ENCODE data around the gene COL18A1. TPM values are rescaled to one million over a fixed set of nuclear protein-coding genes. Genes with fewer than 3 reads are reported as not detected.

Gene COL18A1
- total and polyA plus RNA-seq, 2 donors (not counting 1 experiment from before 2014, with no cell fraction given): 15.6 to 24.7 TPM

GRCh38 chr21:45555251-45555556 is 150.2 kb downstream of the COL18A1 start:
- Mint-ChIP-seq H3K4me1 (peaks cover 32% of the 10 kb centered on the region), H3K9me3 (ENCODE audit: insufficient read depth) (no peaks in the 10 kb centered on the region), H3K27me3 (no peaks in the 10 kb centered on the region), H3K4me3 (no peak overlapping the region), H3K27ac (no peak overlapping the region)
- ChIA-PET CTCF (interaction anchor here (1.9 kb wide), 1 partner anchor 41 kb away, joined by 33 read pairs; no protein-coding TSS in a partner anchor), POLR2A (no interaction called here)
- Histone ChIP-seq H3K36me3 (replicated peaks in 1 of 2; ENCODE audit: control extremely low read depth in 1 of 2, control insufficient read depth in 1 of 2, extremely low read depth in 1 of 2, insufficient read depth in 2 of 2, low read length in 1 of 2) (no peaks in the 10 kb centered on the region), H4K20me1 (ENCODE audit: control insufficient read depth, insufficient read depth, low read length, poor library complexity, severe bottlenecking) (no peaks in the 10 kb centered on the region), H3K4me3 (ENCODE audit: control extremely low read depth in 1 of 5, extremely low read depth in 1 of 5, insufficient read depth in 1 of 5, low read depth in 2 of 5, low read length in 4 of 5) (peak overlapping the region in 4 of 5 experiments; percentile 36 to 65 (median 52)), H3K9ac (ENCODE audit: low read length) (peak overlapping the region; percentile 66), H3K79me2 (ENCODE audit: control insufficient read depth, insufficient read depth, low read length) (no peaks in the 10 kb centered on the region), H3K27ac (ENCODE audit: low read length in 2 of 2) (no peak overlapping the region), H2AFZ (ENCODE audit: insufficient read depth, low read depth, low read length, poor library complexity, severe bottlenecking) (peak overlapping the region; percentile 74), H3K27me3 (replicated peaks in 1 of 4; ENCODE audit: control extremely low read depth in 1 of 4, control insufficient read depth in 3 of 4, insufficient read depth in 4 of 4, low read length in 3 of 4) (no peaks in the 10 kb centered on the region), H3K9me3 (ENCODE audit: control extremely low read depth in 1 of 3, control insufficient read depth in 2 of 3, insufficient read depth in 1 of 3, low read length in 2 of 3) (no peaks in the 10 kb centered on the region), H3K4me1 (ENCODE audit: control insufficient read depth in 2 of 2, insufficient read depth in 2 of 2, low read length in 2 of 2) (peaks cover 28 to 46% of the 10 kb centered on the region in 2 donors), H3K4me2 (replicated peaks; ENCODE audit: low read depth, low read length, poor library complexity, severe bottlenecking) (peak overlapping the region; percentile 80)
- ATAC-seq (ENCODE audit: low read depth): no peak
- TF ChIP-seq EZH2 (IDR thresholded peaks at IDR 0.05; ENCODE audit: borderline replicate concordance, insufficient read depth, low read depth, low read length, poor library complexity, severe bottlenecking) (no peak), CTCF (IDR thresholded peaks at IDR 0.05) (no peak)
- WGBS (ENCODE audit: insufficient coverage): 0% methylated on average over 11 of the region's 34 CpGs
- DNase-seq: no peak
- intact Hi-C loops (cut with micrococcal nuclease): loop anchor here (1.0 kb wide), 2 partner anchors 13 to 36 kb away; partner anchors contain the start of gene SLC19A1

GRCh38 chr21:45555557-45556301 is 150.8 kb downstream of the COL18A1 start:
- CTCF ChIA-PET: interaction anchor here (0.6 to 1.9 kb wide), 12 partner anchors 9 to 366 kb away, joined by 3 to 33 read pairs (median 3); no protein-coding TSS in a partner anchor
- peaks cover 24 to 41% of the 10 kb centered on the region in 2 donors for H3K4me1 ChIP-seq (ENCODE audit: control insufficient read depth in 2 of 2, insufficient read depth in 2 of 2, low read length in 2 of 2)
- DNase-seq (peak; percentile 71), ATAC-seq (ENCODE audit: low read depth) (peak; percentile 48)
- H2AFZ ChIP-seq (ENCODE audit: insufficient read depth, low read depth, low read length, poor library complexity, severe bottlenecking): peak overlapping the region; percentile 74
- H3K4me2 ChIP-seq (replicated peaks; ENCODE audit: low read depth, low read length, poor library complexity, severe bottlenecking): peak overlapping the region; percentile 80
- Mint-ChIP-seq H3K4me1 (peaks cover 28% of the 10 kb centered on the region), H3K9me3 (ENCODE audit: insufficient read depth) (no peaks in the 10 kb centered on the region), H3K4me3 (peak overlapping the region; percentile 78), H3K27me3 (no peaks in the 10 kb centered on the region), H3K27ac (peak overlapping the region; percentile 67)
- H3K36me3 ChIP-seq (replicated peaks in 1 of 2; ENCODE audit: control extremely low read depth in 1 of 2, control insufficient read depth in 1 of 2, extremely low read depth in 1 of 2, insufficient read depth in 2 of 2, low read length in 1 of 2): no peaks in the 10 kb centered on the region
- intact Hi-C loops (cut with micrococcal nuclease): loop anchor here (1.0 kb wide), 4 partner anchors 13 to 77 kb away; partner anchors contain the start of gene SLC19A1
- H3K9ac ChIP-seq (ENCODE audit: low read length): peak overlapping the region; percentile 66
- no peaks in the 10 kb centered on the region for H3K9me3 ChIP-seq (ENCODE audit: control extremely low read depth in 1 of 3, control insufficient read depth in 2 of 3, insufficient read depth in 1 of 3, low read length in 2 of 3)
- no peaks in the 10 kb centered on the region for H3K79me2 ChIP-seq (ENCODE audit: control insufficient read depth, insufficient read depth, low read length)
- H3K27ac ChIP-seq (ENCODE audit: low read length in 2 of 2): peak overlapping the region; percentile 18 to 34
- no peaks in the 10 kb centered on the region for H4K20me1 ChIP-seq (ENCODE audit: control insufficient read depth, insufficient read depth, low read length, poor library complexity, severe bottlenecking)
- 11% methylated on average over 62 of the region's 62 CpGs for WGBS (ENCODE audit: insufficient coverage)
- peak; percentile 48 for TF ChIP-seq CTCF (IDR thresholded peaks at IDR 0.05)
- TF ChIP-seq EZH2 (IDR thresholded peaks at IDR 0.05; ENCODE audit: borderline replicate concordance, insufficient read depth, low read depth, low read length, poor library complexity, severe bottlenecking): no peak
- POLR2A ChIA-PET: no interaction called here
- H3K4me3 ChIP-seq (ENCODE audit: control extremely low read depth in 1 of 5, extremely low read depth in 1 of 5, insufficient read depth in 1 of 5, low read depth in 2 of 5, low read length in 4 of 5): peak overlapping the region; percentile 11 to 65 (median 51)
- H3K27me3 ChIP-seq (replicated peaks in 1 of 4; ENCODE audit: control extremely low read depth in 1 of 4, control insufficient read depth in 3 of 4, insufficient read depth in 4 of 4, low read length in 3 of 4): no peaks in the 10 kb centered on the region
